IPS-18c (cell line): Measurements from ENCODE around the gene C1QTNF12.
"Not testable (repeated sequence)": the region's sequence is repeated elsewhere in the genome, so short reads cannot be mapped to it uniquely, and the experiment has no call there.

Experiments used
- H3K4me3 ChIP-seq: 2 replicates; pipeline ENCODE4 v1.7.0; 2013; ENCODE audit warnings: low read depth, mild to moderate bottlenecking, low read length, moderate library complexity; ENCODE audit not compliant: insufficient read depth
- H3K9me3 ChIP-seq: one replicate; pipeline ENCODE4 v1.6.1; 2013; ENCODE audit warnings: mild to moderate bottlenecking, low read length, moderate library complexity; ENCODE audit not compliant: control insufficient read depth, insufficient read depth

C1QTNF12 gene

DNA sequence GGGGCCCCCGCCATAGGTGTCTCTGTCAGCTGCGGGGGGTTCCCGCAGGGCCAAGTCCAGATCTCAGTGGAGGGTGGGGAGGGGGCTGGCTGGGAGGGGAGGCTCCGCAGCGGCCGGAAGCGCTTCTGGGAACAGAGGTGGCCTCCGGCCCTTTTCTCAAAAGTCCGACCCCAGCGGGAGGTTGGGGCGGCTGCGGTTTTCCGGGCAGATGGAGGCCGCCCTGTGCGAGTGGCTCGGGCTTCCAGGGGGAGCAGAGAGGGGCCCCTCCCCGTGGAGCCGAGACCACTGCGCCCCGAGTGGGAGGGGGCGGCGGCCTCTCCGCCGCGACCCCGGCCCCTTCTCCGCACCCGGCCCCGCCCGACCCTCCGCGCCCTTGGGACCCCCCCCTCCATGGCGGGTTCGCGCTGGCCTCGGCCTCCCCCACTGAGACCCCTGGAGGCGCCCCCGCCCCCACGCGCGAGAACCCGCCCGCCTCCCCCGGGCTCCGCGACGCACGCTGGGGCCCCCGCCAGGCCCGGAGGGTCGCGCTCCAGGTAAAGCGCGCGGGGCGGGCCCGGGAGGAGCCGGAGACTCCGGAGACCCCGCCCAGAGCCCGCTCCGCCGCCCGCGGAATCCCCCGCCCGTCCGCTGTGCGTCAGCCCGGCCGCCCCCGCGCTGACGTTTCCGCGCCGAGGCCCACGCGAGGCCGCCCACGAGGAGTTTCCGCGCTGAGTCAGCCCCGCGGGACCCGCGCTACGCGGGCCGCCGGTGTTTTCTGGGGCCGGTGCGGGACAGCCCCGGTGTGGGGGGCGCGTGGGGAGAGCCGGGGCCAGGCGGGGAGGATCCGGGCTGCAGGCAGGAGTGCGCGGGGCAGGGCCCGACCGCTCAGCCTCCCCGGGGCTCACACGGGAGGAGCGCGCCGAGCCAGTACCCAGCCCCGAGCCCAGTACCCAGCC, 45.4 kb downstream of the C1QTNF12 start:
- no peaks in the 10 kb centered on the region for H3K9me3 ChIP-seq

DNA sequence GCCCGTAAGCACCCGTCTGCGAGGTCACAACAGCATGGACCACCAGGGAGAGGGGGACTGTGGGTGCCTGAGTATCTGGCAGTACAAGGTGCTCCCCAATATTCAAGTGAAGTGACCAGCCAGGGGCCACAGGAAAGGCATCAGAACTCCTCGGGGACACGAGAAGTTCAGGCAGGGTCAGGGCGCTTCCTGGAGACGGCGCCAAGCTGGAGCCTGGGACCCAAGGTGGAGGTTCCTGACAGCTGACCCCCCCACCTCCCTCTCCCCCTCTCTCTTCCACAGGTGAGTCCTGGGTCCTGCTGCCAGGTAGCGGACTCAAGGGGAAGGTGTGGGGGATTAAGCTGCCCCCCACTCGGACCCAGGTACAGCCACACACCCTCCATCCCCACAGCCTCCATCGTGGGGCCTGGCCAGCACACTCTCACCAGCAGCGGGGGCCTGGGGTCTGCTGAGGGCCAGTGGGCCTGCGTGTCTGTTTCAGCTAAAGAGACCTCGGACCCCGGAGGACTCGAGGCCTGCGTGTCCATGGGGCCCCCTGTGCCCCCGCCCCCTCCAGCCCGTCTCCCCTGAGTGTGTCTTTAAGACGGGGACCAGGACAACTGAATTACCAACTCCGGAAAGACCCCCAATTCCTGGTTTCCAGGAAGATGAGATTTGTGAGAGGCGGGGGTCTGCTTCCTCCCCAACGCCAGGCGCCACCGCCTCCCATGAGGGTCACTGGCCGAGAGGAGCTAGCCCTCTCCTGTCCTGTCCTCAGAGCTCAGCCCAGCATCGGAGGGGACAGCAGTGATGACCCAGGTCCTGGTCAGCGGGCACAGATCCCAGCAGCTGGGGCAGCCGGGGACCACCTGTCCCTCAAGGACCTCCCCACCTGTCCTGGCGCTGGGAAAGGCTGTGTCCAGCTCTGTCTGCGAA, 46.3 kb downstream of the C1QTNF12 start:
- Histone ChIP-seq H3K4me3 (no peak overlapping the region; the same call in 1 of the 2 replicates), H3K9me3 (no peaks in the 10 kb centered on the region)

More for the DNA sequence above, 45.4 kb downstream of the C1QTNF12 start:
- H3K4me3 ChIP-seq, result peak overlapping the region; percentile 51; the same call in 1 of the 2 replicates

DNA sequence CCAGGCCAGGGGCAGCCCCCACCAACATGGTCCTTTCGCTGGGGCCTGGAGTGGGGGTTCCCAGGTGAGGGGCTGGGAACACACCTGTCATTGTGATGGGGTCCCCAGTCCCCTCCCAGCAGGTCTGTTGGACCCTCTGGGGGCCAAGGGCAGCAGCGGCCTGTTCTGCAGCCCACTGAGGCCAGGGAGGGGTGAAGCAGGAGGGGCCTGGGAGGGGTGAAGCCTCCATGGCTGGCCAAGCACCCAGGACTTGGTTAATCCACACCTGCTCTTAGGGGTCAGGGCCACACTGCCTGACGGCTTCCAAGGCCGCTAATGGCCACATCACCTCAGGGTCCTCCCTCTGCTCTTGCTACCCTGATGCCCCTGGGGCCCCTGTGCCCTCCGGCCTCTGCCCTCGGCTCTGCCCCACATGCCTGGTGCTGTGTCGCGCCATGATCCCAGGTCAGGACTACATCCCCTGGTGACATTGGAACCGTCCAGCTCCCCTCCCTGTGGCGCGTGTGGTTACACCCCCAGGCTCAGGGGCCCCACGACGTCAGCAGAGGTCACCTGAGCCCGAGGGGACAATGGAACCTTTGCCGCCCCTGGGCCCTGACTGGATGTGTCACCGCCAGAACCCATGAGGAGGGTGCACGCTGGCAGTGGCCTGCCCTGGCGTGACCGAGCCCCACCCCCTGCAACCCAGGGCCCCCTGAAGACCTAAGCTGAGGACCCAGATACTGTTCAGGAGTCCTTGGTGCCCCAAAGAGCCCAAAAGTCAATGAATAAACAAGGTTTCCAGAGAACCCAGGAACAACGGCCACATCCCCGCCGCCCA, 47.2 kb downstream of the C1QTNF12 start:
- no peak overlapping the region for H3K4me3 ChIP-seq

DNA sequence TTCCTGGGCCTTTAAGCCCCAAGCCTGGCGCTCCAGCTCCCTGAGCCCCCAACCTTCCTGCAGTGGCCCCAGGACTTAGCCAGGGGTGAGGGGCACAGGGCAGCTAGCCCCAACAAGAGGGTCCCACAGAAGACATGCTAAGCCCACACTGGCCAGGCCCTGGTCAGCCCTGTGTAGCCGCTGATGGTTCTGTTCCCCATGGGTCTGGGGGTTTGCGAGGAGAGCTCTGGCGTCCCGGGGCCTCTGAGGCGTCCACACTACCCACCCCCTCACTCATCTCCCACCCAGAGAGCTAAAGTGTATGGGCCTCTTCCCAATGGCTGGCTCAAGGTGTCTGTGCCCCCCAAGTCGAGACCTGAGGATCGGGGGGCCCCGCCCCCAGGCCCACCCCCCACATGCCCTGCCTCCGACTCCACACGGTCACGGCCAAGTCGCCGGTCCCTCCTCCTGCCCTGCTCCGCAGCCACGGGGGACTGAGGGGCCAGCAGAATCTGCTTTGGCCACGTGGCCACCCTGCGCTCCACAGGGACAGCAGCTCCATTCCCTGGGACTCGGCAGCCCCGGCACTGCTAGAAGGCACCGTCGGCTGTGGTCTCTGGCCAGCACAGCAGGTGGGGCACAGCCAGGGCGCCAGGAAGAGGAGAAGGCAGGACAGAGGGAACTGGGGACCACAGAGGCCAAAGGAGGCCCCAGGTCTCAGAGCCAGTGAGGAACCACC, 47.9 kb downstream of the C1QTNF12 start:
- Histone ChIP-seq H3K4me3 (no peak overlapping the region), H3K9me3 (no peaks in the 10 kb centered on the region)

More for the DNA sequence above, 47.2 kb downstream of the C1QTNF12 start:
- no peaks in the 10 kb centered on the region for H3K9me3 ChIP-seq

DNA sequence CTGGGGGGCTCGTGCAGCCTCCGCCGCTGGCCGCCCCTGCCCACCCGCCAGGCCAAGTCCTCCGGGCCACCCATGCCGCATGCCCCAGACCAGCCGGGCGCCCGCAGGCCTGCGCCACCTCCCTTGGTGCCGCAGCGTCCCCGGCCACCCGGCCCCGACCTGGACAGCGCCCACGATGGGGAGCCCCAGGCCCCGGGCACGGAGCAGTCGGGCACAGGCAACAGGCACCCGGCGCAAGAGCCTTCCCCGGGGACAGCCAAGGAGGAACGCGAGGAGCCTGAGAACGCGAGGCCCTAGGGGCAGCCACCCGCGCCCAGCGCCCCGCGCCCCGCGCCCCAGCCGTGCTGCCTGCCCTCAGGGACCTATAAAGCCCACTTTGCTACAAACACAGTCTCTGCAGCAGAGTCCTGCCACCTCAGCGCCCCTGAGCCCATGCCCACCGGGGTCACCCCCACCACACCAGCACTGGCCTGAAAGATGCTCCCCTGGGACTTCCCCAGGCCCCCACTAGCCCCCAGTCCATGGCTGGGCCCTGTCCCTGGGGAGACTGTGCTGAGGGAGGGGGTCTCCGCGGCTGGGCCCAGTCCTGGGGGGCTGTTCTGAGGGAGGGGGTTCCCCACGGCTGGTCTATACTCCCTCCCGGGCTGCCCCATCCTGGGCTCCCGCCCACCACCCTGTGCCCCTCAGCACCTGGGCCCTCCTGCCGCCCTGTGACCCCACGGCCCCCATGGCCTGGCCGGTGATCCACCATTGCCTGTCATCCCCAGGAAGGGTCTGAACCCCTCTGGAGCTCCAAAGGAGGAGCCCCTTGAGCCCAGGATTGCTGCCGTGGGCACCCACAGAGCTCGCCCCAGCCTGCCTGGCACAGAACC, 48.7 kb downstream of the C1QTNF12 start:
- no peaks in the 10 kb centered on the region for H3K9me3 ChIP-seq
- H3K4me3 ChIP-seq, result no peak overlapping the region

DNA sequence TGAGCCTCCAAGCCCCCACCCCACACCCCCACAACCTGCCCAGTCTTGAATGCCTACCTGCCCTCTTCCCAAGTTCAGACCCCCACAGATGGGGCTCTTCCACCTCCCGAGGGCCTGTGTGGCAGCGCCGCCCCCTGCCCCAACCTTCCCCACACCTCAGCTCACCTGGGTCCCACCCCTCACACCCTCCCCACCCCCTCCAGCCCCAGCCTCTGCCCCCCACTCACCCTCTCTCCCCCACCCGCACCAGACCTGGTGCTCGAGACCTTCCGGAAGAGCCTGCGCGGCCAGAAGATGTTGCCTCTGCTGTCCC, 49.4 kb downstream of the C1QTNF12 start:
- H3K4me3 ChIP-seq, result no peak overlapping the region
- no peaks in the 10 kb centered on the region for H3K9me3 ChIP-seq

DNA sequence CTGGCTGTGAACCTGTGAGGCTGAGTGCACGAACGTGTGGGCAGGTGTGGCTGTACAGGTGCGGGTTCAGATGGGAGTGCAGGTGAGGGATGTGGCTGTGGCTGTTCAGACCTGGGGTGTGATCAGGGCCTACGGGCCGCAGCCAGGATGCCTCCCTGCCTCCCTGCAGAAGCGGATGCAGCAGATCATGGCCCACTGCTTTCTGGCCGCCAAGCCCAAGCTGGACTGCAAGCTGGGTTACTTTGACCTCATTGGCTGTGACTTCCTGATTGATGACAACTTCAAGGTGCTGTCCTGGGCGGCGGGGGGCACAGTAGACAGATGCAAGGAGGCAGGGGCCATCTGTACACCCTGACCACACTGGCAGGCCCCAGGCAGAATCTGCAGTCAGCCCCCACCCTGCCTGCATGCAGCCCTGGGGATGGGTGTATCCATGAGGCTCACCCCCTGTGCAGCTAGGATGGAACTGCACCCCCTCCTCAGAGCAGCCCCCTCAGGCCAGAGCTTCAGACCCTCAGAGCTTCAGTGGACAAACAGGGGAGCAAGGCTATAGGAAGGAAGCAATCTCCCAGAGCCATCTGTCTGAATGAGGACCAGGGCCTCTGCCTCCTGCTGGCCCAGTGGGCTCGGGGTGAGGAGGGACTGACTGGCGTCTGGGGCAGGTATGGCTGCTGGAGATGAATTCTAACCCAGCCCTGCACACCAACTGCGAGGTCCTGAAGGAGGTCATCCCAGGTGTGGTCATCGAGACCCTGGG, 49.9 kb downstream of the C1QTNF12 start:
- H3K9me3 ChIP-seq, result no peaks in the 10 kb centered on the region
- H3K4me3 ChIP-seq, result no peak overlapping the region

DNA sequence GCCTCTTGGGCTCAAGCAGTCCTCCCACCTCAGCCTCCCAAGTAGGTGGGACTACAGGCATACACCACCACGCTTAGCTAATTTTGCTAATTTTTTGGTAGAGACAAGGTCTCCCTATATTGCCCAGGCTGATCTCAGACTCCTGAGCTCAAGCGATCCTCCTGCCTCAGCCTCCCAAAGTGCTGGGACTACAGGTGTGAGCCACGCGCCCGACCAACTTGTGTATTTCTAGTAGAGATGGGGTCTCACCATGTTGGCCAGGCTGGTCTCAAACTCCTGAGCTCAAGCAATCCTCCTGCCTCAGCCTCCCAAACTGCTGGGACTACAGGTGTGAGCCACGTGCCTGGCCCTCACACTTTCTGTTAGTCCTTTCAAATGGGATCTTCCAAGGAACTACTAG, 50.8 kb downstream of the C1QTNF12 start:
- not testable (repeated sequence) for H3K4me3 ChIP-seq, H3K9me3 ChIP-seq

DNA sequence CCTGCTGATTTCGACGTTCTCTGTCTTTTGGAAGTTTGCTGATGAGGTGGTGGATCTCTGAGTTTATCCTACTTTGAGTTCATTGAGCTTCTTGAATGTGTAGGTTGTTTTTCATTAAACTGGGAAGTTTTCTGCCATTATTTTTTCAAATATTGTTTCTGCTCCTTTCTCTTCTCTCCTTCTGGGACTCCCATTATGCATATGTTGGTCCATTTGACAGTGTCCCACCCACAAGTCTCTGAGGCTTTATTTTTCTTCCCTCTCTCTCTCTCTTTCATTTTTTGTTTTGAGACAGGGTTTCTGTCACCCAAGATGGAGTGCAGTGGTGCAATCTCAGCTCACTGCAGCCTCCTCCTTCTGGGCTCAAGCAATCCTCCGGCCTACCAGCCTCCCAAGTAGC, 51.8 kb downstream of the C1QTNF12 start:
- no peaks in the 10 kb centered on the region for H3K9me3 ChIP-seq
- no peak overlapping the region for H3K4me3 ChIP-seq
